Fibroblast of lung (primary cell): ENCODE results near the gene IMPG1.

ENCODE experiments used
- CTCF ChIP-seq, 2 donors: IDR thresholded peaks in 1 of 2; conservative IDR thresholded peaks in 1 of 2; 1 replicate in 1 of 2; 2 replicates in 1 of 2; pipeline ENCODE4 v1.5.1; 2011 to 2012; ENCODE audit warnings: low read length in 2 of 2, control low read depth in 1 of 2, inconsistent platforms in 1 of 2, low read depth in 1 of 2, mild to moderate bottlenecking in 1 of 2
- EZH2 ChIP-seq: IDR thresholded peaks from 2 replicates; pipeline ENCODE4 v1.5.1; 2012; ENCODE audit warnings: low read length, control low read depth, mild to moderate bottlenecking; ENCODE audit errors: missing control alignments

GRCh38 chr6:76120302-76120701 is 47.8 kb upstream of the IMPG1 start:
- TF ChIP-seq CTCF (conservative IDR thresholded peaks at IDR 0.05 in 1 of 2, IDR thresholded peaks at IDR 0.05 in 1 of 2; ENCODE audit: low read depth in 1 of 2, low read length in 2 of 2) (no peak), EZH2 (no peak)
